Ascending aorta (tissue), 2 donors: ENCODE measurements around the gene C12orf43. TPM values are rescaled to one million over a fixed set of nuclear protein-coding genes. Genes with fewer than 3 reads are reported as not detected.
A peak's percentile ranks its signal among the peaks of the same experiment; 100 is the strongest.
"Not testable (repeated sequence)": the region's sequence is repeated elsewhere in the genome, so short reads cannot be mapped to it uniquely, and the experiment has no call there.

Experiments used
- DNase-seq, 2 donors: peaks; one replicate each; pipeline ENCODE4 v3.0.0-alpha.2; 2019; ENCODE audit warnings: low spot score in 2 of 2
- H3K27ac ChIP-seq, 2 donors: fragments of 200-600 bp; sonication (generic); one replicate each; pipeline ENCODE4 v1.5.1; 2016 to 2017; ENCODE audit warnings: mild to moderate bottlenecking in 1 of 2
- H3K27me3 ChIP-seq: fragments of 200-600 bp; sonication (generic); one replicate; pipeline ENCODE4 v1.5.1; 2017
- H3K36me3 ChIP-seq, 2 donors: fragments of 200-600 bp; sonication (generic); one replicate each; pipeline ENCODE4 v1.5.1; 2016
- H3K4me1 ChIP-seq, 2 donors: fragments of 200-600 bp; sonication (generic); one replicate each; pipeline ENCODE4 v1.5.1; 2016 to 2017; ENCODE audit warnings: mild to moderate bottlenecking in 1 of 2
- H3K4me3 ChIP-seq, 2 donors: fragments of 200-600 bp; sonication (generic); one replicate each; pipeline ENCODE4 v1.5.1; 2016 to 2017; ENCODE audit warnings: mild to moderate bottlenecking in 1 of 2
- H3K9me3 ChIP-seq, 2 donors: fragments of 200-600 bp; sonication (generic); one replicate each; pipeline ENCODE4 v1.5.1; 2016
- CTCF ChIP-seq, 3 experiments: fragments of 200-600 bp in 2 of 3; fragments of 450-650 bp in 1 of 3; sonication (generic) in 2 of 3; IDR thresholded peaks; one replicate each; pipeline ENCODE4 v1.5.1; 2016 to 2019; ENCODE audit warnings: antibody characterized with exemption in 3 of 3, mild to moderate bottlenecking in 1 of 3, moderate library complexity in 1 of 3
- intact Hi-C: fragments of 100-400 bp; cut with DNase I; formaldehyde crosslinking; loops from one replicate; pipeline ENCODE4 v1.15.1; 2023
- total RNA-seq: library from RNA; depleted of rRNA; stranded (reverse); fragments of >200 nt; gene quantifications from one replicate; pipeline ENCODE4 v1.1.0, GENCODE V29; 2016

The C12orf43 gene, protein sequence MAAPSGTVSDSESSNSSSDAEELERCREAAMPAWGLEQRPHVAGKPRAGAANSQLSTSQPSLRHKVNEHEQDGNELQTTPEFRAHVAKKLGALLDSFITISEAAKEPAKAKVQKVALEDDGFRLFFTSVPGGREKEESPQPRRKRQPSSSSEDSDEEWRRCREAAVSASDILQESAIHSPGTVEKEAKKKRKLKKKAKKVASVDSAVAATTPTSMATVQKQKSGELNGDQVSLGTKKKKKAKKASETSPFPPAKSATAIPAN
- 47.1 TPM for total RNA-seq

DNA sequence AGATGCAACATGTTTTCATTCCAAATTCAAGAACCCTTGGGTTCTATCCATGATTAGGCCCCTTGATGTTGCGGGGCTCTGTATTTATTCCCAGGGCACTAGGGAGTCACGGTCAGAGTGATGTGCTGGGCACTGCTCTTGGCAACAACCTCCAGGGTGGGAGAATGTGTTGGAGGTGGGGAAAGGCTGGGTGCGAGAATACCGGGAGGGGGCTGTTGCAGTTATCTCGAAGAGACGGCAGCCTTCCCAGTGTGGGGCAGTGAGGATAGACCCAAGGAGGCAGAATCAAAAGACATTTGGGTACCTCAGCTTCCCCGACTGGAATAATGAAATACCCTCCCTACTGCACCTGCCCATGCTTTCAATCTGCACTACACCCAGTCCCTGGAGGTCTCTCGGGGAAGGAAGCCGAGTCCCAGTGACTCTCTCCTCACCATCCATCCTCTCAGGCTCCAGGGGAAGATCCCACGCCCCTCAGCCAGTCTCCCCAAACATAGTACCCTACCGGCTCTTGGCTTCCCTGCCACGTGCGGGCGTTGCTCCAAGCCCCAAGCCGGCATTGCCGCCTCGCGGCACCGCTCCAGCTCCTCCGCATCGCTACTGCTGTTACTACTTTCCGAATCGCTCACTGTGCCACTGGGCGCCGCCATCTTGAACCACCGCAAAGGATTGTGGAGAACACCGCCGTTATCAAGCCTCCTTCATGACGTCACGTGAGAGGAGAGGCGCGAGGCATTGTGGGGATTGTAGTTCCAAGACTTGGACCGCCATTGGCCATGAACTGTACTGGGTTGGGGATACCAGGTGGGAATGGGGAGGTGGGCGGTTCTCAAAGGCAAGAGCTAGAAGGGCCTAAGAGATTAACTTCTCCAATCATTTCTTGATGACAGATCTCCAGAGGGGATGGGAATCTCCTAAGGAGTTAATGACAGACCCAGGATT lies at the start of gene C12orf43:
Gene C12orf43, minus strand, starts transcription at position 663 of the 942 bp plus-strand sequence. Its CDS starts 13 bp downstream, at position 650.
- Histone ChIP-seq H3K27ac (peak within 1 kb of the TSS; percentile 58 to 70), H3K4me3 (peak within 1 kb of the TSS; percentile 72 to 81), H3K36me3 (peaks cover 0 to 12% of the 10 kb centered on the region in 2 donors), H3K4me1 (no peaks in the 10 kb centered on the region), H3K9me3 (no peaks in the 10 kb centered on the region), H3K27me3 (no peaks in the 10 kb centered on the region)
- intact Hi-C loops: loop anchor here (5.0 kb wide), 1 partner anchor 369 kb away; no protein-coding TSS in a partner anchor
- TF ChIP-seq CTCF (IDR thresholded peaks at IDR 0.05): no peak
- DNase-seq: peak; percentile 69 to 95

DNA sequence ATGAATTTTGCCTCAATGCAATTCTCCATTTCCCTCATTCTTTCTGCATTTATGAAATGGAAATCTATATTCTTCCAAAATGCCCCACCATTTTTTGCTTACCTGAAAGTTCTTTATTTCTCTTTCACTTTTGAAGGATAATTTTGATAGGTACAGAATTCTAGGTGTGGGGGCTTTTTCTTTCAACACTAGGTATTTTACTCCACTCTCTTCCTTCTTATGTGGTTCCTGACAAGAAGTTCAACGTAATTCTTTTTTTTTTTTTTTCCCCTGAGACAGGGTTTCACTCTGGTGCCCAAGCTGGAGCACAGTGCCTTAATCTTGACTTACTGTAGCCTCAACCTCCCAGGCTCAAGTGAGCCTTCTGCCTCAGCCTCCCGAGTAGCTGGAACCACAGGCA lies 49.1 kb upstream of the C12orf43 start:
- intact Hi-C loops: no loop called here

GRCh38 chr12:121064586-121064985 lies 48.3 kb upstream of the C12orf43 start:
- H3K4me3 ChIP-seq, H3K9me3 ChIP-seq, H3K27me3 ChIP-seq, H3K27ac ChIP-seq, DNase-seq, H3K36me3 ChIP-seq, H3K4me1 ChIP-seq, intact Hi-C loops: not testable (repeated sequence)

More for the DNA sequence above, 49.1 kb upstream of the C12orf43 start:
- no peak overlapping the region for H3K4me3 ChIP-seq
- H3K4me1 ChIP-seq: no peaks in the 10 kb centered on the region
- no peak for TF ChIP-seq CTCF (IDR thresholded peaks at IDR 0.05)
- DNase-seq: no peak
- H3K27ac ChIP-seq: no peak overlapping the region
- no peaks in the 10 kb centered on the region for H3K9me3 ChIP-seq
- no peaks in the 10 kb centered on the region for H3K36me3 ChIP-seq
- H3K27me3 ChIP-seq: no peaks in the 10 kb centered on the region

DNA sequence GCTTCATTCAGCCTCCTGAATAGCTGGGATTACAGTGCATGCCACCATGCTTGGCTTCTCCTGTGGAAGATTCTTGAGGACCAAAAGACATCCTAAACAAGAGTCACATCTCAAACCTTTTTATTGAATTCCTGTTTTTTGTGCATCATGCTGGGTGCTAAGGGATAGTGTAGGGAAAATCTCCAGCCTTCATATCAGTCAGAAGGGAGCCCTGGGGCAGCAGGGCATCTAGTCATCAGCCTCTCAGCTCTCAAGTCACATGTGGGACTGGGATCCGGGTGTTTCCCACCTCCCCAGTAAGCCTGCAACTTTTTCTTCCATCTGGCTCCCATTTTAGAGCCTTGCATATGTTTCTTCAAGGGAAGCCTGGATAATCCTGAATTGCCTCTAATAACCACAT lies 47.8 kb upstream of the C12orf43 start:
- H3K9me3 ChIP-seq: no peaks in the 10 kb centered on the region
- H3K27ac ChIP-seq: no peak overlapping the region
- H3K27me3 ChIP-seq: no peaks in the 10 kb centered on the region
- DNase-seq: no peak
- intact Hi-C loops: no loop called here
- TF ChIP-seq CTCF (IDR thresholded peaks at IDR 0.05): no peak
- no peaks in the 10 kb centered on the region for H3K4me1 ChIP-seq
- no peak overlapping the region for H3K4me3 ChIP-seq
- H3K36me3 ChIP-seq: no peaks in the 10 kb centered on the region

GRCh38 chr12:121062391-121063045 lies 46.2 kb upstream of the C12orf43 start:
- Histone ChIP-seq H3K27me3 (no peaks in the 10 kb centered on the region), H3K27ac (no peak overlapping the region), H3K9me3 (no peaks in the 10 kb centered on the region), H3K36me3 (no peaks in the 10 kb centered on the region), H3K4me3 (no peak overlapping the region), H3K4me1 (no peaks in the 10 kb centered on the region)
- intact Hi-C loops: no loop called here
- no peak for TF ChIP-seq CTCF (IDR thresholded peaks at IDR 0.05)
- DNase-seq: no peak
